Measurements from ENCODE around the gene BRIP1.

GRCh38 chr17:61816538-61816937 lies 46.8 kb downstream of the BRIP1 start:
- TF ChIP-seq EZH2 (IDR thresholded peaks at IDR 0.05), result no peak
- TF ChIP-seq CTCF (IDR thresholded peaks at IDR 0.05), result no peak
